ENCODE data around the gene ARPC5L.

Gene ARPC5L

DNA sequence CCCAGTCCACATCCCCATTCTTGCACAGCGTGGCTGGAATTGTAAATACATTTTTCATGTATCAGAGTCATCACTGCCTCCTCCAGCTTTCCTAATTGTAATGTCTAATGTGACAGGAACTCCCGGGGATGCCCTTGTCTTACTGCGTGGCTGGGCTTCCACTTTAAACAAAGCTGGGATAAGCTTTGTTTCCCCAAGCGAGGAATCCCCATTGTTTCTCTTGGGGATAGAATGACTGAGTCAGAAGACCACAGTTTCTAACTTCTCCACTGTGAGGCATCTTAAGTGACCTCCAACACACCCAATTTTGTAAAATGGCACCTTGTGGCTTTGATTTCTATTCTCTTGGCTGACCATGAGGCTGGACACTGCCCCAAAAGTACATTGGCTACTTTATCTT, 22.4 kb downstream of the ARPC5L start:
- Histone ChIP-seq H3K4me3 (ENCODE audit: low read length, poor library complexity, severe bottlenecking) (no peak overlapping the region), H3F3A (ENCODE audit: low read depth) (no peaks in the 10 kb centered on the region), H4K20me1 (ENCODE audit: insufficient read depth, low read length, poor library complexity, severe bottlenecking) (no peaks in the 10 kb centered on the region), H3K36me3 (ENCODE audit: insufficient read depth, low read length) (peaks cover 63% of the 10 kb centered on the region; the same call in 1 of the 2 replicates), H3K79me2 (ENCODE audit: insufficient read depth, low read length) (no peaks in the 10 kb centered on the region), H3K9ac (ENCODE audit: low read depth, low read length, poor library complexity, severe bottlenecking) (no peak overlapping the region), H2AFZ (ENCODE audit: low read length) (no peak overlapping the region), H3K9me3 (ENCODE audit: insufficient read depth, low read depth, low read length) (no peaks in the 10 kb centered on the region), H3K9me2 (replicated peaks; ENCODE audit: low read depth, low read length) (no peaks in the 10 kb centered on the region), H3K27me3 (ENCODE audit: insufficient read depth, low read length, poor library complexity, severe bottlenecking) (no peaks in the 10 kb centered on the region), H3K4me1 (ENCODE audit: insufficient read depth, low read length, poor library complexity, severe bottlenecking) (no peaks in the 10 kb centered on the region), H3K4me2 (ENCODE audit: low read depth, low read length, poor library complexity, severe bottlenecking) (no peak overlapping the region)
- TF ChIP-seq, protein P1, sequence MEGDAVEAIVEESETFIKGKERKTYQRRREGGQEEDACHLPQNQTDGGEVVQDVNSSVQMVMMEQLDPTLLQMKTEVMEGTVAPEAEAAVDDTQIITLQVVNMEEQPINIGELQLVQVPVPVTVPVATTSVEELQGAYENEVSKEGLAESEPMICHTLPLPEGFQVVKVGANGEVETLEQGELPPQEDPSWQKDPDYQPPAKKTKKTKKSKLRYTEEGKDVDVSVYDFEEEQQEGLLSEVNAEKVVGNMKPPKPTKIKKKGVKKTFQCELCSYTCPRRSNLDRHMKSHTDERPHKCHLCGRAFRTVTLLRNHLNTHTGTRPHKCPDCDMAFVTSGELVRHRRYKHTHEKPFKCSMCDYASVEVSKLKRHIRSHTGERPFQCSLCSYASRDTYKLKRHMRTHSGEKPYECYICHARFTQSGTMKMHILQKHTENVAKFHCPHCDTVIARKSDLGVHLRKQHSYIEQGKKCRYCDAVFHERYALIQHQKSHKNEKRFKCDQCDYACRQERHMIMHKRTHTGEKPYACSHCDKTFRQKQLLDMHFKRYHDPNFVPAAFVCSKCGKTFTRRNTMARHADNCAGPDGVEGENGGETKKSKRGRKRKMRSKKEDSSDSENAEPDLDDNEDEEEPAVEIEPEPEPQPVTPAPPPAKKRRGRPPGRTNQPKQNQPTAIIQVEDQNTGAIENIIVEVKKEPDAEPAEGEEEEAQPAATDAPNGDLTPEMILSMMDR (conservative IDR thresholded peaks at IDR 0.05; ENCODE audit: low read length): no peak
- TF ChIP-seq EZH2phosphoT487 (IDR thresholded peaks at IDR 0.05; ENCODE audit: borderline replicate concordance): no peak

DNA sequence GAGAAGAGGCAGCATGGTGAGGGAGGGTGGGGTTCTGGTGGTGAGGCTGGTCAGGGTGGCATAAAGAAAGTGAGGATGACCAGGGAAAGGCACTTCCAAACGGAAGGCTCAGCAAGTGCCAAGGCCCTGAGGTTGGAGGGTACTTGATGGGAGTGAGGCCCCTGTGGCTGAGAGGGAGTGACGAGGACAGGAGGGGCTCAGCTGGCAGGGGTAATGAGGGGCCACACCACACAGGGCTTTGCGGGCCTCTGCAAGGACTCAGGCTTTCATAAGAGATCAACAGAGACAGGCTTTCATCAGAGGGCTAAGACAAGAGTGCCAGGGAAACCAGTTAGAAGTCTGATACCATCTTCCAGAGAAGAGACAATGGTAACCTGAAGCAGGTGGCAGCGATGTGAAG, 23.6 kb downstream of the ARPC5L start:
- Histone ChIP-seq H3K79me2 (ENCODE audit: insufficient read depth, low read length) (no peaks in the 10 kb centered on the region), H3K27me3 (ENCODE audit: insufficient read depth, low read length, poor library complexity, severe bottlenecking) (no peaks in the 10 kb centered on the region), H3K9ac (ENCODE audit: low read depth, low read length, poor library complexity, severe bottlenecking) (no peak overlapping the region), H3K9me2 (replicated peaks; ENCODE audit: low read depth, low read length) (no peaks in the 10 kb centered on the region), H3K4me3 (ENCODE audit: low read length, poor library complexity, severe bottlenecking) (no peak overlapping the region), H3K4me2 (ENCODE audit: low read depth, low read length, poor library complexity, severe bottlenecking) (no peak overlapping the region), H3F3A (ENCODE audit: low read depth) (no peaks in the 10 kb centered on the region), H4K20me1 (ENCODE audit: insufficient read depth, low read length, poor library complexity, severe bottlenecking) (no peaks in the 10 kb centered on the region), H3K4me1 (ENCODE audit: insufficient read depth, low read length, poor library complexity, severe bottlenecking) (no peaks in the 10 kb centered on the region), H3K9me3 (ENCODE audit: insufficient read depth, low read depth, low read length) (no peaks in the 10 kb centered on the region), H3K36me3 (ENCODE audit: insufficient read depth, low read length) (peaks cover 63% of the 10 kb centered on the region; the same call in 1 of the 2 replicates), H2AFZ (ENCODE audit: low read length) (no peak overlapping the region)
- TF ChIP-seq, protein P1 (conservative IDR thresholded peaks at IDR 0.05; ENCODE audit: low read length): no peak
- no peak for TF ChIP-seq EZH2phosphoT487 (IDR thresholded peaks at IDR 0.05; ENCODE audit: borderline replicate concordance)

DNA sequence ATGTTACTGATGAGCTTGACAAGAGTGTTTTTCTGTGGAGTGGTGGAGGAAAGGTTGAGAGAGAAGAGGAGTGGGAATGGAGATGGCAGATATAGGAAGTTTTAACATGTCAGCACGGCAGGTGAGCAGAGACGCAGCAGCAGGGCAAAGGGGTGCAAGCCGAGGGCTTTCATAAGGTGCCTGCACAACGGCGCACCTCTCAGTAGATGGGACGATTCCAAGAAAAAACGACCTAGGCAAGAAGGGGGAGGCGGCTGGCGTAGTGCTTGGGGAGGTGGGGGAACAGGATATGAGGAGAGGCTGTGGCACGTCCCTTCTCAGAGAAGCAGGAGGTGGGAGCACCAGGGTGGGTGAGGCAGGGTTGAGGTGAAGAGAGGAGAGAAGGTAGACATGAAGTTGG, 24.5 kb downstream of the ARPC5L start:
- Histone ChIP-seq H4K20me1 (ENCODE audit: insufficient read depth, low read length, poor library complexity, severe bottlenecking) (no peaks in the 10 kb centered on the region), H2AFZ (ENCODE audit: low read length) (no peak overlapping the region), H3K4me2 (ENCODE audit: low read depth, low read length, poor library complexity, severe bottlenecking) (no peak overlapping the region), H3K4me3 (ENCODE audit: low read length, poor library complexity, severe bottlenecking) (no peak overlapping the region), H3F3A (ENCODE audit: low read depth) (no peaks in the 10 kb centered on the region), H3K27me3 (ENCODE audit: insufficient read depth, low read length, poor library complexity, severe bottlenecking) (no peaks in the 10 kb centered on the region), H3K4me1 (ENCODE audit: insufficient read depth, low read length, poor library complexity, severe bottlenecking) (no peaks in the 10 kb centered on the region), H3K9ac (ENCODE audit: low read depth, low read length, poor library complexity, severe bottlenecking) (no peak overlapping the region), H3K9me3 (ENCODE audit: insufficient read depth, low read depth, low read length) (no peaks in the 10 kb centered on the region), H3K79me2 (ENCODE audit: insufficient read depth, low read length) (no peaks in the 10 kb centered on the region), H3K36me3 (ENCODE audit: insufficient read depth, low read length) (peaks cover 59% of the 10 kb centered on the region; the same call in 1 of the 2 replicates), H3K9me2 (replicated peaks; ENCODE audit: low read depth, low read length) (no peaks in the 10 kb centered on the region)
- TF ChIP-seq, protein P1 (conservative IDR thresholded peaks at IDR 0.05; ENCODE audit: low read length): no peak
- no peak for TF ChIP-seq EZH2phosphoT487 (IDR thresholded peaks at IDR 0.05; ENCODE audit: borderline replicate concordance)

Data from Loucy (cell line).